C4-2B (cell line): ENCODE results near the gene ANKRD55.

Source experiments
- ZFX ChIP-seq: fragments of 450-650 bp; IDR thresholded peaks from 2 replicates; pipeline ENCODE4 v1.6.1; 2017
- TF ChIP-seq, protein P1 (sequence below): fragments of 450-650 bp; conservative IDR thresholded peaks from 2 replicates; pipeline ENCODE4 v1.5.1; 2017; ENCODE audit warnings: mild to moderate bottlenecking

DNA sequence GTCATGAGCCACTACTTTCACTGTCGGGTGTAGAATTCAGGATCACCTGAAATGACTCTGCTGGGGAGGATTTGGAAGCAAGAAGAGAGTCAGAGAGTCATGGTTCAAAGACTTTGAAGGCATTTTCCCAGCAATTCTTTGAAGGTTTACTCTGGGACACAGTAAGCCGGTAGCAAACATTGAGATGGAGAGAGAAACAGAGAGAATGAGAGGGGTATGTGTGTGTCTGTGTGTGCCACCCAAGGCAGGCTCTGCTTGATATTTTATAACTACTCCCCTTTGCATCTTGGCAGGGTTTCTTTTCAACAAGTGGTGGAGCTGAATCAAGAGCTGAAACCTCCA lies 89.8 kb downstream of the ANKRD55 start:
- TF ChIP-seq, protein P1, sequence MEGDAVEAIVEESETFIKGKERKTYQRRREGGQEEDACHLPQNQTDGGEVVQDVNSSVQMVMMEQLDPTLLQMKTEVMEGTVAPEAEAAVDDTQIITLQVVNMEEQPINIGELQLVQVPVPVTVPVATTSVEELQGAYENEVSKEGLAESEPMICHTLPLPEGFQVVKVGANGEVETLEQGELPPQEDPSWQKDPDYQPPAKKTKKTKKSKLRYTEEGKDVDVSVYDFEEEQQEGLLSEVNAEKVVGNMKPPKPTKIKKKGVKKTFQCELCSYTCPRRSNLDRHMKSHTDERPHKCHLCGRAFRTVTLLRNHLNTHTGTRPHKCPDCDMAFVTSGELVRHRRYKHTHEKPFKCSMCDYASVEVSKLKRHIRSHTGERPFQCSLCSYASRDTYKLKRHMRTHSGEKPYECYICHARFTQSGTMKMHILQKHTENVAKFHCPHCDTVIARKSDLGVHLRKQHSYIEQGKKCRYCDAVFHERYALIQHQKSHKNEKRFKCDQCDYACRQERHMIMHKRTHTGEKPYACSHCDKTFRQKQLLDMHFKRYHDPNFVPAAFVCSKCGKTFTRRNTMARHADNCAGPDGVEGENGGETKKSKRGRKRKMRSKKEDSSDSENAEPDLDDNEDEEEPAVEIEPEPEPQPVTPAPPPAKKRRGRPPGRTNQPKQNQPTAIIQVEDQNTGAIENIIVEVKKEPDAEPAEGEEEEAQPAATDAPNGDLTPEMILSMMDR: no peak
- no peak for TF ChIP-seq ZFX
